Erythroblast (primary cell): ENCODE measurements around the gene FBXO45.

Experiments
- DNase-seq, 2 experiments: peaks; one replicate each; lab custom pipeline; 2025; lab: John Stamatoyannopoulos, UW
- GATA1 ChIP-seq: IDR thresholded peaks from 2 replicates; pipeline ENCODE4 v1.6.1; 2011; ENCODE audit warnings: low read depth, mild to moderate bottlenecking, control low read depth, low read length, moderate library complexity
- POLR2A ChIP-seq: IDR thresholded peaks from 2 replicates; pipeline ENCODE4 v1.6.1; 2011; ENCODE audit warnings: mild to moderate bottlenecking, low read length

Gene FBXO45

DNA sequence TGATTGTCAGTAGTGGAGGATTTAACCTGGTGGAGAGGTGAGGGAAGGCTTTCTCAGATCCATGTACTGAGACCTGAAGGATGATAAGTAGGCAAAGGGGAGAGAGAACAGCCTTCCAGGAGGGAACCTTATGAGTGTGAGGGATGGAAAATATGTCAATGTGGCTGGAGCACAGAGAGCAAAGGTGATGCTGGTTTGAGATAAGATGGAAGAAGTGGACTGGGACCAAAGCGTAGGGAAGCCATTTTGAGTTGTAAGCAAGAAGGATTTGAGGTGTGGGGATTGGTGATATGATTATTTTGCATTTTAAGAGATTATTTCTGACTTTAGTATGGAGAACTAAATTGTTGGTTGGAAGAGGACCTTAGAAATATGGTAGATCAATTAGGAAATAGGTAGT lies 3.9 kb downstream of the FBXO45 start:
- no peak for TF ChIP-seq GATA1
- TF ChIP-seq POLR2A, result no peak

DNA sequence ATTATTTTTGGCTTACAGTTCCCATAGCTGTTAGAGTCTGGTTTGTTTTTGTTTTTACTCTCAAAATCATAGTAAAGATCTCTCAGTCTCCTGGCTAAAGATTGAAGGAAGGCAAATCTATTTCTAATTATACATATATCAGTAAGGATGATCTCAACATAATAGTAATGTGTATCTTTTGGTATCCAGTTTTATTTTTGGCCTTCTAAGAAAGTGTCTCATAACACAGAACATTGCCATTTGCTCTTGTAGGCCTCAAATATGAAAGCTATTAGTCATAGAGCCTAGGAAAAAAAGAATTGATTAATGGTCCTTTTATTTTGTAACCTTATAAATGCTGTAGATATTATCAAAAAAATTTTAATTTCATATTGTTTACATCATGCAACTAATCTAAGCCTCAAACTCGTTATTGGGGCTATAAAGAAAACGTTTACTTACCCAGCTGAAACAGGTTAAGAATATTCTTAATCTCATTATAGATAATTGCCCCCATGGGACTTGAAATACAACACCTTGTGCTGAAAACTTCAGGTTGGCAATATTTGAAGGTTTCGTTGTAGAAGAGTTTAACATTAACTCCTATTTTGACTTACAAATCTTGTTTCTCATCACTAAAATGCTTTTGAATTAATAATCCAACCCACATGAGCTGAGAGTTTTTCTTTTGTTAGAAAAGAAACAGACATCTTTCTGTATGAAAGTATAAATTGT lies 16.7 kb downstream of the FBXO45 start:
- TF ChIP-seq GATA1, result no peak
- no peak for DNase-seq

More for the DNA sequence above, 3.9 kb downstream of the FBXO45 start:
- DNase-seq, result no peak

DNA sequence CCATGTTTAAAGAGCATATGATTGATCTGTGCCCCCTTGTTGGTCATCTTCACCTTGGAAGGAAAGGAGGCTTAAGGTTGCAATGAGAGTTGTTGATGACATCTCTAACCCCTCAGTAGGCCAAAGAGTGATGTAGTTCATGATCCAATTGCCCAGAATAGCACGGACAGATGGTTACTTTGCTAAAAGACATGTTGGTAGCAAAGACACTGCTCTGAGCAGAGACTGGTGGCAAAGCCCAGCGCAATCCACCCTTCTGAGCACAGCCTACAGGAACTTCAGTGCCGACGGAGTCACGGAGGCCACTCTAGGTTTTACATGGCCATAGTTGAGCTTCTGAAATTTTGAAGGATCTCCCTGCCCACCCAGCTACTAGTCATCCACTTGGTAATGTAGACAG lies 21.8 kb downstream of the FBXO45 start:
- no peak for TF ChIP-seq GATA1

GRCh38 chr3:196596355-196596754 lies 27.9 kb downstream of the FBXO45 start:
- DNase-seq, result no peak
- TF ChIP-seq POLR2A, result no peak

More for the DNA sequence above, 21.8 kb downstream of the FBXO45 start:
- DNase-seq, result no peak

GRCh38 chr3:196597971-196598733 lies 29.7 kb downstream of the FBXO45 start:
- peak; percentile 59 for TF ChIP-seq POLR2A
- peak; percentile 37 to 53 for DNase-seq

DNA sequence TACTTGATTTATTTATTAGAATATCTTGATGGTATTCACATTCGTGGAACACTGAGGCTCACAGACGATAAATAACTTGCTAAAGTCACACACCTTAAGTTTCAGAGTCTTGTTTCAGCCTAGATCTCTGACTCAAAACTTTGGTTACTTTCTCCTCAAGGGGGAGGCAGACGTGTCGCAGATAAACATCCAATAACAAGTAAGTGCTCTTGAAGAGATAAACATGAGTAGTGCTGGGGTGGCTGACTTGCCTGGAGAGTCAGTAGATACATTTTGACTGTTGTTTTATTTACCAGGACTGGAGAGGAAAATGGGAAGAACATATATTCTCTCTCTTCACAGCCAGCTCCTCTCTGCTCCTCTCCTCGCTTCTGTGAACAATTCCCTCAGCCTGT lies 31.3 kb downstream of the FBXO45 start:
- no peak for TF ChIP-seq GATA1
- TF ChIP-seq POLR2A, result no peak

DNA sequence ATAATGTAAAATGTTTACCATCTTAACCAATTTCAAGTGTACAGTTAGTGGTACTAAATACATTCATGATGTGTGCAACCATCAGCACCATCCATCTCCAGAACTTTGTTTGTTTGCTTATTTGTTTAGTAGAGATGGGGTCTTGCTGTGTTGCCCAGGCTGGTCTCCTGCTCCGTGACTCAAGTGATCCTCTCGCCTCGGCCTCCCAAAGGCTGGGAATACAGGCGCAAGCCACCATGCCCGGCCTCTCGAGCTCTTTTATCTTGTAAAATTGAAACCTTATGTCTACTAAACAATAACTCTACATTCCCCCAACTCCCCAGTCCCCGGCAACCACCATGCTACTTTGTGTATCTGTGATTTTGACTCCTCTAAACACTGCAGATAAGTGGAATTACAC lies 31.9 kb downstream of the FBXO45 start:
- no peak for TF ChIP-seq POLR2A
- TF ChIP-seq GATA1, result no peak

More for the DNA sequence above, 31.3 kb downstream of the FBXO45 start:
- DNase-seq, result peak; percentile 43 to 71

DNA sequence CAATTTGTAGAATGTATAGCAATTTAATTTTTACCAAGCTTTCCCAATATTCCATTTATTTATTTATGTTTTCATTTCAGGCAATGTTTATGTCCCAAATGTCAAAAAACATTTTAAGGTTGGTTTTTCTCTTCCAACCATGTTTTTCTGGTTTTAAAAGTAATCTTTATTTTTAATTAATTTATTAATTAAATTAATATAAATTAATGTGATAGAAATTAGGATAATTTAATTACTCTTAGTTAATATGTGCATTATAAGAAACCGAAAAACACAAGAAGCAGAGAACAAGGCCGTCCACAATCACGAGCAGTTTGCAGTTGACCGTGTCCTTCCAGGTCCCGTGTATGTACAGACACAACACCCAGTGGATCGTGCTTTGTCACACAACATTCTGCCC lies 34.2 kb downstream of the FBXO45 start:
- DNase-seq, result no peak
- TF ChIP-seq GATA1 (no peak), POLR2A (no peak)

More for the DNA sequence above, 31.9 kb downstream of the FBXO45 start:
- DNase-seq, result no peak

- TF ChIP-seq GATA1 (no peak), POLR2A (no peak)
- peak; percentile 13 to 16 for DNase-seq
Measured at GRCh38 chr3:196603683-196604082, 35.2 kb downstream of the FBXO45 start.

DNA sequence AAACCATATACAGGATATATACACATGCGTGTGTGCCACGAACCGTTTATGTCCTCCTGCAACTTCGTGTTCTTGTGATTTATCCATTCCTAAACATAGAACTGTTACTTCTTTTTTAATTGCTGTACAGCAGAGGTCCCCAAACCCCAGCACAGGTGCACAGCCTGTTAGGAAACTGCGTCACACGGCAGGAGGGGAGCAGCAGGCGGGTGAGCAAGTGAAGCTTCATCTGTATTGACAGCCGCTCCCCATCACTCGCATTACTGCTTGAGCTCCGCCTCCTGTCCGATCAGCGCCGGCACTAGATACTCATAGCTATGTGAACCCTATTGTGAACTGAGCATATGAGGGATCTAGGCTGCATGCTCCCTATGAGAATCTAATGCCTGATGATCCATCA lies 36.1 kb downstream of the FBXO45 start:
- no peak for TF ChIP-seq GATA1
- no peak for DNase-seq

- TF ChIP-seq POLR2A, result no peak
- no peak for TF ChIP-seq GATA1
- no peak for DNase-seq
Measured at GRCh38 chr3:196608693-196609092, 40.2 kb downstream of the FBXO45 start.

GRCh38 chr3:196609343-196609775 lies 40.9 kb downstream of the FBXO45 start:
- TF ChIP-seq POLR2A, result peak; percentile 55
- TF ChIP-seq GATA1, result no peak
- peak; percentile 91 to 95 for DNase-seq

- TF ChIP-seq GATA1, result no peak
- peak; percentile 40 for TF ChIP-seq POLR2A
- DNase-seq, result peak; percentile 57 to 67
Measured at GRCh38 chr3:196609805-196610515, 41.5 kb downstream of the FBXO45 start.
